Hepatocyte (in vitro differentiated cells): ENCODE results near the gene DOP1B. TPM values are rescaled to one million over a fixed set of nuclear protein-coding genes. Genes with fewer than 3 reads are reported as not detected.

Experiments
- DNase-seq: peaks from one replicate; pipeline ENCODE4 v3.0.0-alpha.2; 2016; ENCODE audit warnings: low spot score
- H2AFZ ChIP-seq: fragments of 200-600 bp; sonication (generic); 2 replicates; pipeline ENCODE4 v1.6.0; 2016; ENCODE audit warnings: antibody characterized with exemption, mild to moderate bottlenecking
- H3K27ac ChIP-seq: fragments of 200-600 bp; sonication (generic); 2 replicates; pipeline ENCODE4 v1.5.1; 2016; ENCODE audit warnings: mild to moderate bottlenecking
- H3K27me3 ChIP-seq: fragments of 200-600 bp; sonication (generic); 2 replicates; pipeline ENCODE4 v1.6.1; 2016
- H3K36me3 ChIP-seq: fragments of 200-600 bp; sonication (generic); replicated peaks from 2 replicates; pipeline ENCODE4 v1.5.1; 2016; ENCODE audit warnings: low read depth; ENCODE audit not compliant: insufficient read depth
- H3K4me1 ChIP-seq: fragments of 200-600 bp; sonication (generic); 2 replicates; pipeline ENCODE4 v1.5.1; 2016; ENCODE audit warnings: mild to moderate bottlenecking, moderate library complexity; ENCODE audit not compliant: insufficient read depth
- H3K4me2 ChIP-seq: fragments of 200-600 bp; sonication (generic); 2 replicates; pipeline ENCODE4 v1.6.0; 2016
- H3K4me3 ChIP-seq: fragments of 200-600 bp; sonication (generic); 2 replicates; pipeline ENCODE4 v1.5.1; 2016; ENCODE audit warnings: mild to moderate bottlenecking
- H3K79me2 ChIP-seq: fragments of 200-600 bp; sonication (generic); 2 replicates; pipeline ENCODE4 v1.6.0; 2017; ENCODE audit warnings: mild to moderate bottlenecking
- H3K9me2 ChIP-seq: fragments of 200-600 bp; sonication (generic); replicated peaks from 2 replicates; pipeline ENCODE4 v1.6.0; 2017; ENCODE audit warnings: mild to moderate bottlenecking; ENCODE audit not compliant: insufficient read depth
- H3K9me3 ChIP-seq: fragments of 200-600 bp; sonication (generic); 2 replicates; pipeline ENCODE4 v1.5.1; 2016; ENCODE audit warnings: low read depth, mild to moderate bottlenecking
- H4K20me1 ChIP-seq: fragments of 200-600 bp; sonication (generic); 2 replicates; pipeline ENCODE4 v1.6.0; 2016; ENCODE audit warnings: mild to moderate bottlenecking; ENCODE audit not compliant: insufficient read depth, poor library complexity, severe bottlenecking
- EZH2 ChIP-seq: fragments of 200-600 bp; sonication (generic); IDR thresholded peaks from 2 replicates; pipeline ENCODE4 v1.6.1; 2016; ENCODE audit warnings: antibody characterized with exemption, mild to moderate bottlenecking, borderline replicate concordance
- EZH2phosphoT487 ChIP-seq: fragments of 200-600 bp; sonication (generic); IDR thresholded peaks from one replicate; pipeline ENCODE4 v1.6.1; 2018; ENCODE audit warnings: antibody characterized with exemption, mild to moderate bottlenecking, low read depth, moderate library complexity; ENCODE audit not compliant: unreplicated experiment, severe bottlenecking
- WGBS: methylation state at CpG from one replicate; pipeline ENCODE4 v1.1.6; 2016; ENCODE audit warnings: low lambda C conversion rate; ENCODE audit errors: missing lambda C conversion rate; 5-methylcytosine and 5-hydroxymethylcytosine counted together
- polyA plus RNA-seq: library from polyadenylated mRNA; unstranded; fragments of >200 nt; fragmentation: Nextera tagmentation; extraction: Ambion mirVana; gene quantifications from 2 replicates; pipeline ENCODE4 v1.2.1, GENCODE V29; 2016
- total RNA-seq: library from RNA; depleted of rRNA; stranded (reverse); fragments of >200 nt; gene quantifications from 2 replicates; pipeline ENCODE4 v1.2.3, GENCODE V29; 2014
- TF ChIP-seq, protein P1 (sequence below): fragments of 200-600 bp; sonication (generic); IDR thresholded peaks from 2 replicates; pipeline ENCODE4 v1.5.1; 2016; ENCODE audit warnings: antibody characterized with exemption, mild to moderate bottlenecking; ENCODE audit not compliant: poor library complexity

DOP1B gene
- total and polyA plus RNA-seq, 2 experiments from 2014 or later, result 6.6 to 17.7 TPM

DNA sequence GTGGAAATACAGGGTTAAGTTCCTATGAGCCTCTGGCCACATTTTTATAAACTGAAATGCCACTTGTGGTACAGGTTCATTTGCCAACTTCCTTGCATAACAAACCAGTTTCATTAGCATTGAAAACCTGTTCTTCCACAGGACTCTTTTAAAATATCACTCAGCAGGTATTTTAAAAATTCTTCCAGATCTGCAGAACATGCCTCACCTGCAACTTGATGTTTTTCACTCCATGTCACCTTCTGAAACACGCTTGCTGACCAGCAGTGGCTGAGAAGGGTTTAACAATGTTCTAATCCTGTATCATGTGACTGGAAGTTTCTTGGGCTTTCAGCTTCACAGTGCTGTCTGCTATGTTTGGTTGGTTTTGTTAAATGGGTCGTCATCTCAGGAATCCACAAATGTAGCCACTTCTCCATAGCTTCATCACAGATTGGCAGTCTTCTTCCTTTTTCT, 39.3 kb upstream of the DOP1B start:
- H3K9me3 ChIP-seq, result no peaks in the 10 kb centered on the region
- no peak overlapping the region for H3K27ac ChIP-seq
- H3K36me3 ChIP-seq, result no peaks in the 10 kb centered on the region
- no peaks in the 10 kb centered on the region for H3K79me2 ChIP-seq
- no peak overlapping the region for H3K4me2 ChIP-seq
- H2AFZ ChIP-seq, result no peak overlapping the region
- 81% methylated on average over 2 of the region's 2 CpGs for WGBS
- TF ChIP-seq EZH2phosphoT487 (no peak), EZH2 (no peak)
- TF ChIP-seq, protein P1, sequence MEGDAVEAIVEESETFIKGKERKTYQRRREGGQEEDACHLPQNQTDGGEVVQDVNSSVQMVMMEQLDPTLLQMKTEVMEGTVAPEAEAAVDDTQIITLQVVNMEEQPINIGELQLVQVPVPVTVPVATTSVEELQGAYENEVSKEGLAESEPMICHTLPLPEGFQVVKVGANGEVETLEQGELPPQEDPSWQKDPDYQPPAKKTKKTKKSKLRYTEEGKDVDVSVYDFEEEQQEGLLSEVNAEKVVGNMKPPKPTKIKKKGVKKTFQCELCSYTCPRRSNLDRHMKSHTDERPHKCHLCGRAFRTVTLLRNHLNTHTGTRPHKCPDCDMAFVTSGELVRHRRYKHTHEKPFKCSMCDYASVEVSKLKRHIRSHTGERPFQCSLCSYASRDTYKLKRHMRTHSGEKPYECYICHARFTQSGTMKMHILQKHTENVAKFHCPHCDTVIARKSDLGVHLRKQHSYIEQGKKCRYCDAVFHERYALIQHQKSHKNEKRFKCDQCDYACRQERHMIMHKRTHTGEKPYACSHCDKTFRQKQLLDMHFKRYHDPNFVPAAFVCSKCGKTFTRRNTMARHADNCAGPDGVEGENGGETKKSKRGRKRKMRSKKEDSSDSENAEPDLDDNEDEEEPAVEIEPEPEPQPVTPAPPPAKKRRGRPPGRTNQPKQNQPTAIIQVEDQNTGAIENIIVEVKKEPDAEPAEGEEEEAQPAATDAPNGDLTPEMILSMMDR, result no peak
- no peaks in the 10 kb centered on the region for H3K27me3 ChIP-seq
- DNase-seq, result no peak
- no peaks in the 10 kb centered on the region for H3K9me2 ChIP-seq
- no peaks in the 10 kb centered on the region for H4K20me1 ChIP-seq
- H3K4me3 ChIP-seq, result no peak overlapping the region
- peaks cover 3% of the 10 kb centered on the region for H3K4me1 ChIP-seq

GRCh38 chr21:36120304-36120888, 36.2 kb upstream of the DOP1B start:
- WGBS, result 86% methylated on average over 7 of the region's 7 CpGs
- Histone ChIP-seq H3K36me3 (no peaks in the 10 kb centered on the region), H3K4me2 (no peak overlapping the region), H4K20me1 (no peaks in the 10 kb centered on the region), H3K79me2 (no peaks in the 10 kb centered on the region), H3K4me1 (no peaks in the 10 kb centered on the region), H3K9me3 (no peaks in the 10 kb centered on the region), H3K27ac (no peak overlapping the region), H3K9me2 (no peaks in the 10 kb centered on the region), H3K4me3 (no peak overlapping the region), H3K27me3 (no peaks in the 10 kb centered on the region), H2AFZ (no peak overlapping the region)
- TF ChIP-seq, protein P1, result no peak
- DNase-seq, result no peak

DNA sequence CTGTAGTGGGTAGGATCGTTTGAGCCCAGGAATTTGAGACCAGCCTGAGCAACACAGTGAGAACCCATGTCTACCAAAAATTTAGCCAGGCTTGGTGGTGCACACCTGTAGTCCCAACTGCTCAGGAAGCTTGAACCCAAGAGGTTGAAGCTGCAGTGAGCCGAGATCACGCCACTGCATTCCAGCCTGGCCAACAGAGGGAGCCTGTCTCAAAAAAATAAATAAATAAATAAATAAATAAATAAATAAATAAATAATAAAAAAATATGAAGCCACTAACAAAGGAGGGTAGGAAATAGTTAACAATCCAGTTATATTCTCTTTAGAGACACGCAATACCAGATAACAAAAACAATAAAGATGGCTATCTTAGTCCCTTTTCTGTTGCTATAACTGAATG, 33.6 kb upstream of the DOP1B start:
- H3K27me3 ChIP-seq, result no peaks in the 10 kb centered on the region
- no peak overlapping the region for H3K4me3 ChIP-seq

More for the DNA sequence above, 33.6 kb upstream of the DOP1B start:
- Histone ChIP-seq H3K4me1 (no peaks in the 10 kb centered on the region), H3K27ac (no peak overlapping the region), H4K20me1 (no peaks in the 10 kb centered on the region), H3K4me2 (no peak overlapping the region), H3K9me2 (no peaks in the 10 kb centered on the region), H3K36me3 (no peaks in the 10 kb centered on the region), H2AFZ (no peak overlapping the region), H3K9me3 (no peaks in the 10 kb centered on the region), H3K79me2 (no peaks in the 10 kb centered on the region)
- TF ChIP-seq EZH2phosphoT487 (no peak), EZH2 (no peak)
- TF ChIP-seq, protein P1, result peak; percentile 20
- DNase-seq, result no peak
- 51% methylated on average over 4 of the region's 4 CpGs for WGBS
